Renal pelvis (tissue), 4 donors: Measurements from ENCODE around the gene BPIFB1. TPM values are rescaled to one million over a fixed set of nuclear protein-coding genes. Genes with fewer than 3 reads are reported as not detected.

Experiments
- DNase-seq: peaks from one replicate; pipeline ENCODE4 v3.0.0-alpha.2; 2013
- polyA plus RNA-seq, 3 donors: library from polyadenylated mRNA; unstranded; fragments of 120-200 nt; gene quantifications; one replicate each; pipeline ENCODE4 v1.2.1, GENCODE V29; 2013; ENCODE audit not compliant: insufficient read length in 3 of 3

The BPIFB1 gene
- polyA plus RNA-seq, 3 donors = 0.04 TPM; not detected in 2

- DNase-seq = no peak
Measured at GRCh38 chr20:33291830-33292355, 8.9 kb downstream of the BPIFB1 start.

- DNase-seq = no peak
Measured at GRCh38 chr20:33296206-33296605, 13.2 kb downstream of the BPIFB1 start.

- no peak for DNase-seq
Measured at GRCh38 chr20:33298391-33298790, 15.4 kb downstream of the BPIFB1 start.

GRCh38 chr20:33299111-33299603 is 16.1 kb downstream of the BPIFB1 start:
- DNase-seq = peak; percentile 34

GRCh38 chr20:33301192-33301930 is 18.3 kb downstream of the BPIFB1 start:
- DNase-seq = no peak

- DNase-seq = no peak
Measured at GRCh38 chr20:33303595-33303994, 20.6 kb downstream of the BPIFB1 start.

- DNase-seq = no peak
Measured at GRCh38 chr20:33304046-33304445, 21.0 kb downstream of the BPIFB1 start.

GRCh38 chr20:33305589-33306057 is 22.6 kb downstream of the BPIFB1 start:
- no peak for DNase-seq

- no peak for DNase-seq
Measured at GRCh38 chr20:33306228-33306627, 23.2 kb downstream of the BPIFB1 start.

- no peak for DNase-seq
Measured at GRCh38 chr20:33306807-33307206, 23.8 kb downstream of the BPIFB1 start.

GRCh38 chr20:33308668-33309067 is 25.7 kb downstream of the BPIFB1 start:
- DNase-seq = no peak

- no peak for DNase-seq
Measured at GRCh38 chr20:33309631-33310030, 26.6 kb downstream of the BPIFB1 start.

GRCh38 chr20:33310327-33310899 is 27.4 kb downstream of the BPIFB1 start:
- no peak for DNase-seq

- no peak for DNase-seq
Measured at GRCh38 chr20:33311011-33311410, 28.0 kb downstream of the BPIFB1 start.

- DNase-seq = no peak
Measured at GRCh38 chr20:33311996-33312395, 29.0 kb downstream of the BPIFB1 start.

- DNase-seq = no peak
Measured at GRCh38 chr20:33312583-33312982, 29.6 kb downstream of the BPIFB1 start.

- DNase-seq = no peak
Measured at GRCh38 chr20:33313686-33314314, 30.8 kb downstream of the BPIFB1 start.

GRCh38 chr20:33316343-33316742 is 33.3 kb downstream of the BPIFB1 start:
- DNase-seq = no peak

GRCh38 chr20:33316958-33317357 is 33.9 kb downstream of the BPIFB1 start:
- no peak for DNase-seq

GRCh38 chr20:33317424-33318095 is 34.5 kb downstream of the BPIFB1 start:
- DNase-seq = no peak

- DNase-seq = no peak
Measured at GRCh38 chr20:33318096-33318429, 35.0 kb downstream of the BPIFB1 start.

- DNase-seq = no peak
Measured at GRCh38 chr20:33320006-33320405, 37.0 kb downstream of the BPIFB1 start.
